GM12874 (cell line): ENCODE measurements around the gene GOLPH3.

Source experiments
- TF ChIP-seq, protein P1 (sequence below): IDR thresholded peaks from 2 replicates; pipeline ENCODE4 v1.5.1; 2011; ENCODE audit warnings: low read depth, mild to moderate bottlenecking, control low read depth, low read length, moderate library complexity; ENCODE audit not compliant: insufficient read depth

The GOLPH3 gene

DNA sequence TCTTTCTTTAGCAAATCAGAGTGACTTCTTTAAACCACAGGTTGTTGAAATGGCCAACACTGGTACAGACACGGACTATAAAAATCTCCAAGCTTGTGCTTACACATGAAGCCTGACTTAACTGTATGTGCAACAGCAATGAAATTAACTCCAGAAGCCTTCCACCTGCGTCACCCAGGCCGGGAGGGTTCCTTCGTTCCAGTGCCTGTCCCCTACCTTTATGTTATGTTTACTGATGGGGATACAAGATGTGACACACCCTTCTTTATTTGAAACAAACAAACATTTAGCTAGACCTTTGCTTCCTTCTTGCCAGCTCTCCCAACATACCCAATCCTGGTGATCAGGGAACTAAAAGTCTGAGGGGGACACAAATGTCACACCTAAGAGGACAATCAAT lies 66.0 kb downstream of the GOLPH3 start:
- TF ChIP-seq, protein P1, sequence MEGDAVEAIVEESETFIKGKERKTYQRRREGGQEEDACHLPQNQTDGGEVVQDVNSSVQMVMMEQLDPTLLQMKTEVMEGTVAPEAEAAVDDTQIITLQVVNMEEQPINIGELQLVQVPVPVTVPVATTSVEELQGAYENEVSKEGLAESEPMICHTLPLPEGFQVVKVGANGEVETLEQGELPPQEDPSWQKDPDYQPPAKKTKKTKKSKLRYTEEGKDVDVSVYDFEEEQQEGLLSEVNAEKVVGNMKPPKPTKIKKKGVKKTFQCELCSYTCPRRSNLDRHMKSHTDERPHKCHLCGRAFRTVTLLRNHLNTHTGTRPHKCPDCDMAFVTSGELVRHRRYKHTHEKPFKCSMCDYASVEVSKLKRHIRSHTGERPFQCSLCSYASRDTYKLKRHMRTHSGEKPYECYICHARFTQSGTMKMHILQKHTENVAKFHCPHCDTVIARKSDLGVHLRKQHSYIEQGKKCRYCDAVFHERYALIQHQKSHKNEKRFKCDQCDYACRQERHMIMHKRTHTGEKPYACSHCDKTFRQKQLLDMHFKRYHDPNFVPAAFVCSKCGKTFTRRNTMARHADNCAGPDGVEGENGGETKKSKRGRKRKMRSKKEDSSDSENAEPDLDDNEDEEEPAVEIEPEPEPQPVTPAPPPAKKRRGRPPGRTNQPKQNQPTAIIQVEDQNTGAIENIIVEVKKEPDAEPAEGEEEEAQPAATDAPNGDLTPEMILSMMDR: no peak

DNA sequence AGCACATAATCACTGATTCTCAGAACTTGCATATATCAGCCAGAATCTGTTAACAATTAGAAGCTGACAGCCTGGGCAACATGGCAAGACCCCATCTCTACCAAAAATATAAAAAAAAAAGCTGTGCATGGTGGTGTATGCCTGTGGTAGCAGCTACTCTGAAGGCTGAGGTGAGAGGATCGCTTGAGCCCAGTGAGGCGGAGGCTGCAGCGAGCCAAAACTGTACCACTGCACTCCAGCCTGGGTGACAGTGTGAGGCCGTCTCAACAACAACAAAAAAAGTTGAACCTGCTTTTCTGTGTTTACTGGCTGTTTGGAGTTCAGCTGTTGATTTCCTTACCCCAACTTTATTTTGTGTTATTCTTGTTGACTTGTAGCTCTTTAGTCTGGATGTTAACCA lies 66.8 kb downstream of the GOLPH3 start:
- TF ChIP-seq, protein P1: no peak

DNA sequence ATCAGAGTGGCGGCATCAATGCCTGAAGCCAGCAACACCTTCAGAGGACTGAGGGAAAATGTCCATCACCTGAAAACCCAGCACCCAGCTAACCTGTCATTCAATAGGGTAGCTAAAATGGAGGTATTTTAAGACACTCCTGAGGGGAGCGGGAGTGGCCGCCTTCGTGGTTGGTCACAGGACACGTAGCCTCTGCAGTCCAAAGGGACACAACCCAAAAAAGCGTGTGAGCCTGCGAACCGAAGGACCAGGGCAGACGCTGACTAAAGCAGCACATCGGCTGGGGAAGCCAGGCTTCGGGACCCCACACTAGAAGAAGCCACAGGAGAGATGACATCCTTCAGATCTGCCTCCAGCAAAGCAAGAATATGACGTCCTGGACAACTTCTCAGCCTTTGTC lies 70.6 kb downstream of the GOLPH3 start:
- TF ChIP-seq, protein P1: no peak

DNA sequence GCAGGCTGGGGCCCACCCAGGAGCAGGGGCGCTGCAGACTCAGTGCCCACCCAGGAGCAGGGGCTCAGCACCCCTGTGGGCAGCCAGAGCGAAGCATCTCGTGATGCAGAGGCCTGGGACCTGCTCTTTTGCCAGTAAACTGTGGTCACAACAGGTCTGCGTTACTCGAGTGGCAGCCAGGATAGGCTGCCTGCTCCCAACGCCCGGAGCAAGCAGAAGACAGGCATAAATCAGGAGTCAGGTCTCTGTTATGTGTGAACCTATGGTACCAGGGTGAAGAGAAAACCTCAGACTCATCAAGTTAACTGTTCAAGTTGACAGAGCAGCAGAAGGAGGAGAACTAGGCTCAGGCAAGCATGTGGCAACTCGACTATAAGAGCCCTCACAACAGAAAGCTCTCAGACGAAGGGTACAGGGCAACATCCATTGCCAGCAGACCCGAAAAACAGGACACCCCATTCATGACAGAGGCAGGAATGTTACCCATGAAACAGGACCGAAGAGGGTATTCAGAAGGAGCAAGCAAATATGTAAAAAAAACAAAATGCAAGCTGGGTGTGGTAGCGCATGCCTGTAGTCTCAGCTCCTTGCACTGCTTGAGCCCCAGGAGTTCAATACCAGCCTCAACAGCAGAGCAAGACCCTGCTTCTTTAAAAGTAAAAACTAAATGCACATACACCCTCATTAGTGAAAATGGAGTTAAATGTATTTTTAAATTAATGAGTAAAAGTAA lies 71.7 kb downstream of the GOLPH3 start:
- TF ChIP-seq, protein P1: no peak

DNA sequence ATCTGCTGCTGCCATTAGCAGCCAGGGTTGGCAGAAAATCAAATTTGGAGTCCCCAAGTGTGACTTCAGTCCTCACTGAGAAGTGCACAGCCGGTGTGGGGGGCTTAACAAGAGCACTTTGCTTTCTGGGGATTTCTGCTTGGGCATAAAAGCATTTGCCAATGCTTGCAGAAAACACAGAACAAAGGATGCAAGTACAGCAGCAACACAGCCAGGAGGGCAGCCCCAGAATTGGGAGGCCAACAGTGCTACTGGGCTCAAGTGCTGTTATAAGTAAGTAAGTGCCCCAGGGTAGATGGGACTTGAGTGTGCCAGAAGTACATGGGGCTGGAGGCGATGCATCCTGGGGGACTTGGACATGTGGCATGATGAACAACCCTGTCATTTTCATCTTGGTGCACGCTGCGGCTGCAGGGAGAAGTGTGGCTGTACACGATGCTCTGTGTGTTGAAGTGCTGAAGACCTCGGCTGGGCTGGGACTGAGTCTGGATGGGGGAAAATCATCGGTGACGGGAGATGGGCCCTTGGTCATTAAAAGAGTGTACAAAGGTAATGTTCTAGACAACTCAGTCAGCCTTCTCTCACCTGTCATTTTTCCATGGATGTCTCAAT lies 73.3 kb downstream of the GOLPH3 start:
- TF ChIP-seq, protein P1: no peak

DNA sequence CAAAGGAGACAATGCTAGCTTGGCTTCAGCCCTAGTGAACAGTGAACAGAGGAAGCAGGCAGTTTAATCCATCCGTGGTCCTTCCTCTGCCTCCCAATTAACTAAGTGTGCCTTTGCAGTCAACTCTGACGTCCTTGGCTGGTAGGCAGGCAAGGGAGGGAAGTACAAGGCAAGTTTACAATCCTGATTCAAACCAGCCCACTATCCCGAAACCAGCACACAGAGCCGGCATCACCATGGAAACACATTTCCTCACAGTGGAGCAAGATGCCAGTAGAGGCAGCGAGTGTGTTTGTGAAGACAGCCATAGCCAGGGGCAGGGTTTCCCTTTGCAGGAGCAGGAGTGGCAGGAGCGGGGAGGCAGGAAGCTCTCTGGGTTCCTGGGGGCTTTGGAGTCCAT lies 73.9 kb downstream of the GOLPH3 start:
- TF ChIP-seq, protein P1: no peak

DNA sequence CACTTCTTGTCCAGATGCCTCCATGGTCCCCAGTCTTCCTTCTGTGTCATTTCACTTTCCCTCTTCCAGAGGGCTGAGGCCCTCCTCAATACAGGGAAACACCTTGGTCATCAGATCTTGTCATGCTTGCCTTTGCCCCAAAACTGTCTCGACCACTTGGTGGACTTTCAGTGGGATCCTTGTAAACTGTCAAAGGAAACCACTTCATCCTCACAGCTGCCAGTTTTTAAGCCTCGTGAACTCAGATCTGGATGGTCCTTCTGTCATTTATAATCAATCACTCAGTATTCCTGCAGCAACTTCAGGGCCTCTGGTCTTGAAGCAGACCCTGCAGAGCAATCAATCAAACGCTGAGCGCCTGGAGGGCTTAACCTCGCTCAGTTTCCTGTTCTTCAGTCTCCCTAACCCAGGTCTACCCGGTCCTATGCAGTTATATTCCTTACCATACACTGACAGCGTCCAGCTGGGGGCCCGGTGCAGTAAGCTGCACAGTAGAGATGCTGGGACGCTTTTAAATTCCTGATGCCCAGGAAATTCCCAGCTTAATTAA lies 74.6 kb downstream of the GOLPH3 start:
- TF ChIP-seq, protein P1: no peak
